Breast epithelium (tissue), 3 donors: Measurements from ENCODE around the gene MIER2.

Experiments used
- CTCF ChIP-seq, 3 donors: fragments of 450-650 bp; IDR thresholded peaks; one replicate each; pipeline ENCODE4 v1.5.1; 2016 to 2017; ENCODE audit warnings: antibody characterized with exemption in 3 of 3, mild to moderate bottlenecking in 3 of 3, moderate library complexity in 3 of 3
- POLR2A ChIP-seq: fragments of 450-650 bp; IDR thresholded peaks from one replicate; pipeline ENCODE4 v1.6.1; 2016; ENCODE audit warnings: antibody characterized with exemption, mild to moderate bottlenecking, moderate library complexity
- POLR2AphosphoS5 ChIP-seq, 3 donors: sonication (generic); formaldehyde crosslinking; IDR thresholded peaks; one replicate each; pipeline ENCODE4 v1.6.1; 2017; ENCODE audit warnings: antibody characterized with exemption in 3 of 3

- TF ChIP-seq CTCF (IDR thresholded peaks at IDR 0.05) (no peak), POLR2AphosphoS5 (IDR thresholded peaks at IDR 0.05) (no peak), POLR2A (no peak)
Observed at GRCh38 chr19:359653-359925, 15.0 kb upstream of the MIER2 start.
